Neural progenitor cell (in vitro differentiated cells): ENCODE measurements around the gene WLS. TPM values are rescaled to one million over a fixed set of nuclear protein-coding genes. Genes with fewer than 3 reads are reported as not detected.

Experiments used
- DNase-seq: peaks from one replicate; pipeline ENCODE4 v3.0.0-alpha.2; 2016; ENCODE audit warnings: low spot score
- H2AFZ ChIP-seq: fragments of 200-600 bp; sonication (generic); replicated peaks from 2 replicates; pipeline ENCODE4 v1.6.1; 2016; ENCODE audit warnings: antibody characterized with exemption
- H3F3A ChIP-seq: fragments of 200-600 bp; sonication (generic); 2 replicates; pipeline ENCODE4 v1.6.1; 2016; ENCODE audit warnings: antibody characterized with exemption, low read depth
- H3K27ac ChIP-seq: fragments of 200-600 bp; sonication (generic); 2 replicates; pipeline ENCODE4 v1.5.1; 2016; ENCODE audit warnings: mild to moderate bottlenecking
- H3K27me3 ChIP-seq: fragments of 200-600 bp; sonication (generic); 2 replicates; pipeline ENCODE4 v1.6.1; 2016; ENCODE audit warnings: mild to moderate bottlenecking, moderate library complexity
- H3K36me3 ChIP-seq: fragments of 200-600 bp; sonication (generic); 2 replicates; pipeline ENCODE4 v1.5.1; 2016
- H3K4me1 ChIP-seq: fragments of 200-600 bp; sonication (generic); 2 replicates; pipeline ENCODE4 v1.6.1; 2016; ENCODE audit warnings: mixed run types
- H3K4me2 ChIP-seq: fragments of 200-600 bp; sonication (generic); 2 replicates; pipeline ENCODE4 v1.6.1; 2016
- H3K4me3 ChIP-seq: fragments of 200-600 bp; sonication (generic); 2 replicates; pipeline ENCODE4 v1.5.1; 2016
- H3K79me2 ChIP-seq: fragments of 200-600 bp; sonication (generic); 2 replicates; pipeline ENCODE4 v1.6.1; 2016; ENCODE audit warnings: low read depth
- H3K9ac ChIP-seq: fragments of 200-600 bp; sonication (generic); 2 replicates; pipeline ENCODE4 v1.6.1; 2016
- H3K9me3 ChIP-seq: fragments of 200-600 bp; sonication (generic); 2 replicates; pipeline ENCODE4 v1.5.1; 2016; ENCODE audit warnings: low read depth
- H4K20me1 ChIP-seq: fragments of 200-600 bp; sonication (generic); 2 replicates; pipeline ENCODE4 v1.6.1; 2016; ENCODE audit warnings: low read depth
- H3K27ac Mint-ChIP-seq: 3 replicates; pipeline ENCODE4 v1.8.0; 2021; ENCODE audit warnings: mixed read lengths
- H3K27me3 Mint-ChIP-seq: 2 replicates; pipeline ENCODE4 v1.8.0; 2022; ENCODE audit warnings: low read depth, mild to moderate bottlenecking, inconsistent platforms, moderate library complexity, mixed read lengths; ENCODE audit not compliant: insufficient read depth
- H3K36me3 Mint-ChIP-seq: 3 replicates; pipeline ENCODE4 v1.8.0; 2021; ENCODE audit warnings: mixed read lengths
- H3K4me1 Mint-ChIP-seq: 3 replicates; pipeline ENCODE4 v1.8.0; 2021; ENCODE audit warnings: mixed read lengths
- H3K4me3 Mint-ChIP-seq: 3 replicates; pipeline ENCODE4 v1.8.0; 2021; ENCODE audit warnings: mild to moderate bottlenecking, moderate library complexity, mixed read lengths
- H3K9me3 Mint-ChIP-seq: 3 replicates; pipeline ENCODE4 v1.8.0; 2020; ENCODE audit warnings: mixed read lengths
- CTCF ChIP-seq: fragments of 200-600 bp; sonication (generic); IDR thresholded peaks from 2 replicates; pipeline ENCODE4 v1.5.1; 2017; ENCODE audit warnings: antibody characterized with exemption, mild to moderate bottlenecking
- EZH2 ChIP-seq: fragments of 200-600 bp; sonication (generic); IDR thresholded peaks from 2 replicates; pipeline ENCODE4 v1.6.1; 2017; ENCODE audit warnings: antibody characterized with exemption, mild to moderate bottlenecking, moderate library complexity
- EZH2phosphoT487 ChIP-seq: fragments of 200-600 bp; sonication (generic); IDR thresholded peaks from 2 replicates; pipeline ENCODE4 v1.6.1; 2017; ENCODE audit warnings: antibody characterized with exemption
- total RNA-seq: library from RNA; depleted of rRNA; stranded (reverse); fragments of >200 nt; gene quantifications from 2 replicates; pipeline ENCODE4 v1.2.3, GENCODE V29; 2015; ENCODE audit warnings: low replicate concordance

The WLS gene
- total RNA-seq, 1 donor from 2014 or later = 259 TPM

GRCh38 chr1:68160021-68160420 lies 72.3 kb downstream of the WLS start:
- no peak overlapping the region for H2AFZ ChIP-seq
- no peak overlapping the region for H3K27ac ChIP-seq
- peaks cover under 1% of the 10 kb centered on the region for H3K36me3 ChIP-seq
- Mint-ChIP-seq H3K27ac (no peak overlapping the region), H3K27me3 (peaks cover 4% of the 10 kb centered on the region), H3K9me3 (peaks cover 11% of the 10 kb centered on the region), H3K4me1 (peaks cover 30% of the 10 kb centered on the region), H3K36me3 (peaks cover 85% of the 10 kb centered on the region), H3K4me3 (no peak overlapping the region)
- peaks cover 26% of the 10 kb centered on the region for H3K4me1 ChIP-seq
- peaks cover 32% of the 10 kb centered on the region for H4K20me1 ChIP-seq
- no peak overlapping the region for H3K9ac ChIP-seq
- H3K4me2 ChIP-seq = no peak overlapping the region
- H3K79me2 ChIP-seq = peaks cover 6% of the 10 kb centered on the region
- H3K27me3 ChIP-seq = no peaks in the 10 kb centered on the region
- TF ChIP-seq EZH2 = no peak
- no peak for TF ChIP-seq EZH2phosphoT487
- no peak for TF ChIP-seq CTCF
- no peak for DNase-seq
- H3K4me3 ChIP-seq = no peak overlapping the region
- no peaks in the 10 kb centered on the region for H3K9me3 ChIP-seq
- no peaks in the 10 kb centered on the region for H3F3A ChIP-seq

GRCh38 chr1:68158837-68159236 lies 73.5 kb downstream of the WLS start:
- Mint-ChIP-seq H3K27ac (no peak overlapping the region), H3K9me3 (peaks cover 8% of the 10 kb centered on the region)
- H3K27me3 ChIP-seq = no peaks in the 10 kb centered on the region

GRCh38 chr1:68157416-68157815 lies 74.9 kb downstream of the WLS start:
- Histone ChIP-seq H3K36me3 (peaks cover 21% of the 10 kb centered on the region), H3K4me2 (peak overlapping the region; percentile 31), H3K4me3 (no peak overlapping the region), H3K27ac (no peak overlapping the region), H3K4me1 (peaks cover 26% of the 10 kb centered on the region), H3K27me3 (no peaks in the 10 kb centered on the region), H3K9me3 (no peaks in the 10 kb centered on the region), H3K9ac (no peak overlapping the region), H3F3A (no peaks in the 10 kb centered on the region), H2AFZ (no peak overlapping the region), H4K20me1 (peaks cover 36% of the 10 kb centered on the region), H3K79me2 (no peaks in the 10 kb centered on the region)
- Mint-ChIP-seq H3K27me3 (peaks cover 3% of the 10 kb centered on the region), H3K9me3 (no peaks in the 10 kb centered on the region), H3K36me3 (peaks cover 79% of the 10 kb centered on the region), H3K27ac (no peak overlapping the region), H3K4me3 (no peak overlapping the region), H3K4me1 (peaks cover 30% of the 10 kb centered on the region)
- DNase-seq = no peak
- no peak for TF ChIP-seq CTCF
- TF ChIP-seq EZH2 = no peak
- TF ChIP-seq EZH2phosphoT487 = no peak

More at GRCh38 chr1:68158837-68159236, 73.5 kb downstream of the WLS start:
- TF ChIP-seq EZH2 (no peak), EZH2phosphoT487 (no peak), CTCF (no peak)
- Histone ChIP-seq H3K9ac (no peak overlapping the region), H3K4me3 (no peak overlapping the region), H3F3A (no peaks in the 10 kb centered on the region), H3K9me3 (no peaks in the 10 kb centered on the region), H3K4me2 (no peak overlapping the region), H3K4me1 (peaks cover 26% of the 10 kb centered on the region), H3K79me2 (no peaks in the 10 kb centered on the region), H3K36me3 (peaks cover 12% of the 10 kb centered on the region), H4K20me1 (peaks cover 36% of the 10 kb centered on the region), H2AFZ (no peak overlapping the region), H3K27ac (no peak overlapping the region)
- Mint-ChIP-seq H3K27me3 (peaks cover 3% of the 10 kb centered on the region), H3K36me3 (peaks cover 85% of the 10 kb centered on the region), H3K4me1 (peaks cover 30% of the 10 kb centered on the region), H3K4me3 (no peak overlapping the region)
- DNase-seq = no peak
